ENCODE results near the gene PRRC2A.

Gene PRRC2A

DNA sequence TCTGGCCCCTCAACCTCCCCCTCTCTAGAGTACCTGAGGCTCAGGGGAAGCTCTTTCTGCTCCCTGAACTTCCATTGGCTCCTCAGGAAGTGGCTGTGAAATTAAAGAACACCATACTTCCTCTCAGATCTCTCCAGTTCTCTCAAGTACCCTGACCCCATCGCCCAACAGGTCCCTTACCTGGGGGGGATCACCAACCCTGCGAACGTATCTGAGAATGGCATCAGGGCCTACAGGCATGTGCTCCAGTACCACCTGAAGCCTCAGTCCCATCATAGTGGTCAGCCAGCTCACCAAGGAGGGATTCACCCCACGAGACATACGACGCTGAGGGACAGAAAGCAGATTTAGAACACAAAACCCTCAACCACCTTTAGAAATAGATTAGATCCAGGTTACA, 20.1 kb downstream of the PRRC2A start:
- no peak for DNase-seq (ENCODE audit: low read depth)
- TF ChIP-seq, protein P1, sequence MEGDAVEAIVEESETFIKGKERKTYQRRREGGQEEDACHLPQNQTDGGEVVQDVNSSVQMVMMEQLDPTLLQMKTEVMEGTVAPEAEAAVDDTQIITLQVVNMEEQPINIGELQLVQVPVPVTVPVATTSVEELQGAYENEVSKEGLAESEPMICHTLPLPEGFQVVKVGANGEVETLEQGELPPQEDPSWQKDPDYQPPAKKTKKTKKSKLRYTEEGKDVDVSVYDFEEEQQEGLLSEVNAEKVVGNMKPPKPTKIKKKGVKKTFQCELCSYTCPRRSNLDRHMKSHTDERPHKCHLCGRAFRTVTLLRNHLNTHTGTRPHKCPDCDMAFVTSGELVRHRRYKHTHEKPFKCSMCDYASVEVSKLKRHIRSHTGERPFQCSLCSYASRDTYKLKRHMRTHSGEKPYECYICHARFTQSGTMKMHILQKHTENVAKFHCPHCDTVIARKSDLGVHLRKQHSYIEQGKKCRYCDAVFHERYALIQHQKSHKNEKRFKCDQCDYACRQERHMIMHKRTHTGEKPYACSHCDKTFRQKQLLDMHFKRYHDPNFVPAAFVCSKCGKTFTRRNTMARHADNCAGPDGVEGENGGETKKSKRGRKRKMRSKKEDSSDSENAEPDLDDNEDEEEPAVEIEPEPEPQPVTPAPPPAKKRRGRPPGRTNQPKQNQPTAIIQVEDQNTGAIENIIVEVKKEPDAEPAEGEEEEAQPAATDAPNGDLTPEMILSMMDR (IDR thresholded peaks at IDR 0.05; ENCODE audit: insufficient read depth, low read depth, low read length, missing control alignments) = no peak
- no peak overlapping the region for H3K4me3 ChIP-seq (ENCODE audit: low read depth, low read length)

DNA sequence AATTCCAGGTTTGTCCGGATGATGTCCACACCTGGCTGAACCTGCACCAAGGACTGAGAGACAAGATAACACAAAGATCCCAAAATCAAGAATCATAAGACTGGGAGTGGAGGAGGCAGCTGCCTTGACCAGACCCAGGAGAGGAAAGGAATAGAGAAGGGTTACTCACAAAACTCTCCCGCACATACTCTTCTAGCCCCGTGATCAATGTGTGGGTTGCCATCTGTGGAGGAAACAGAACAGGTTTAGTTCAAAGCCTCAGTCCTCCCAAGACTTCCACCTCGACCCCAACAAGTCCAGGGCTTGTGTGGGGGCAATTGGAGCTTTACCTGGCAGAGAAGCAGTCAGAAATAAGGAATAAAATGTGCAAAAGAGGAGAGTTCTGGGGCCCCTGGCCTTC, 20.9 kb downstream of the PRRC2A start:
- no peak for DNase-seq (ENCODE audit: low read depth)
- TF ChIP-seq, protein P1 (IDR thresholded peaks at IDR 0.05; ENCODE audit: insufficient read depth, low read depth, low read length, missing control alignments) = no peak
- no peak overlapping the region for H3K4me3 ChIP-seq (ENCODE audit: low read depth, low read length)

DNA sequence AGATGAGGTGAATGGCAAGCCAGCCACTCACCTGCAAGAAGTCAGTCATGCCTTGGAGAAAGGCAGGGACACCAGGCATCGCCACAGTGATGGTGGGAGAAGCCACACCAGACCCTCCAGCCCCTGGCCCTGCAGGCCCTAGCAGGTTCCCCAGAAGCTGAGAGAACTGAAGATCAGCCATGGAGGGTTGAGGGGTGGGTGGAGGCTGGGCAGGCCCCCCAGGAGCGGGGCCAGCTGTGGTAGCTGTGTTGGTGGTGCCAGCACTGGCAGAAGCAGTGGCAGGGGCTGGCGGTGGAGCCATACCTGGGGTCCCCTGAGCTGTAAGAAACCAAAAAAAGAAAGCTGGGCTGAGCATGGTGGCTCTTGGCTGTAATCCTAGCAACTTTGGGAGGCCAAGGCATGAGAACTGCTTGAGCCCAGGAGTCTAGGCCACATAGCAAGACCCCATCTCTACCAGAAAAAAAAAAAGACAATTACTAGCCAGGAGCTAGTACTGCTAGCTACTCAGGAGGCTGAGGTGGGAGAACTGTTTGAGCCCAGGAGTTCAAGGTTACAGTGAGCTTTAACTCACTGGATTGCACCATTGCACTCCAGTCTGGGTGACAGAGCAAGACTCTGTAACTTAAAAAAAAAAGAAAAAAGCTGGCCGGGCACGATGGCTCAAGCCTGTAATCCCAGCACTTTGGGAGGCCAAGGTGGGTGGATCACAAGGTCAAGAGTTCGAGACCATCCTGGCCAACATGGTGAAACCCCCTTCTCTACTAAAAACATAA, 22.5 kb downstream of the PRRC2A start:
- no peak for DNase-seq (ENCODE audit: low read depth)
- TF ChIP-seq, protein P1 (IDR thresholded peaks at IDR 0.05; ENCODE audit: insufficient read depth, low read depth, low read length, missing control alignments) = no peak

DNA sequence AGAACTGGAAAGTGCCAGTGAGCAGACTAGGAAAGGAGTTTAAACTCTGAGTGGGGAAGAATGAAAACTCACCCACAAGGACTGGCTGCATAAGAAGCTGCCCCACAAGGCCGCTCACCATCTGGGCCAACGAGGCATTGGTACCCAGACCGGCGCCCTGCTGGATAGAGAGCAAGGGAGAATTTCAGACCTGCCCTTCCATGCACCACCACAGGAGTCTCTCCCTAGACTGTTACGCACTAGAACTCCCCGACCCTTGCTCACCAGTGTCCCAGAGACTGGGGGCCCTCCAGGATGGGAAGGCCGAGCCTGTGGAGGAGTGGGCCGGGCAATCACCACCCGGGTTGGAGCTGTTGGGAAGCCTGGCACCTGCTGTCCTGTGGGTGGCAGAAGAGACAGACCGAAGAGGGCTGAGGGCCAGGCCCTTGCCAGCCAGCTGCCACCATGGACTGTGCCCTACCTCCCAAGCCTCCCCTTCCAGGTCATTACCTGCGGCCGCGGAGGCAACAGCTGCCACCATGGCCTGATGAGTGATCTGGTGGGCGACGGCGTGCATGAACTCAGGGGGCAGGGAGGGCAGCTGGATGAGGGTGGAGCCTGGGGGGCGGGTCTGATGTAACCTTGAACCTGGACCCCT, 23.4 kb downstream of the PRRC2A start:
- TF ChIP-seq, protein P1 (IDR thresholded peaks at IDR 0.05; ENCODE audit: insufficient read depth, low read depth, low read length, missing control alignments) = no peak
- H3K4me3 ChIP-seq (ENCODE audit: low read depth, low read length) = no peak overlapping the region
- DNase-seq (ENCODE audit: low read depth) = no peak

More for the DNA sequence above, 22.5 kb downstream of the PRRC2A start:
- no peak overlapping the region for H3K4me3 ChIP-seq (ENCODE audit: low read depth, low read length)

DNA sequence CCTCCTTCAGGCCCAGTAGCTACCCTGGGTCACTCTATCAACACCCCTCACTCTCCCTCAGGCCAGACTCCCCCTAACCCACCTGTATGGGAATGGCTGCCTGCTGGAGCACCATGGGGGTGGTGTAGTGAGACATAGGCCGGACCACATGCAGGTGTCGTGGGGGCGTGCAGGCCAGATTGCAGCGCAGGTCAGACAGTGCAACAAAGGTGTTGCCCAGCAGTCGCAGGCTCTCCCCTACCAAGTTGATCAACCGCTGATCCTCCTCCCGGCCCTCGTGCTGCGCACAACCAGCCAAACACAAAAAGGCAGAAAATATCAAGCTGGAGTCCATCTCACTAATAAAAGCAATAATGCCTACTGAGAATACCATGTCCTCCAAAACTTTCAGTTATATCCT, 24.8 kb downstream of the PRRC2A start:
- TF ChIP-seq, protein P1 (IDR thresholded peaks at IDR 0.05; ENCODE audit: insufficient read depth, low read depth, low read length, missing control alignments) = no peak
- H3K4me3 ChIP-seq (ENCODE audit: low read depth, low read length) = no peak overlapping the region
- no peak for DNase-seq (ENCODE audit: low read depth)

DNA sequence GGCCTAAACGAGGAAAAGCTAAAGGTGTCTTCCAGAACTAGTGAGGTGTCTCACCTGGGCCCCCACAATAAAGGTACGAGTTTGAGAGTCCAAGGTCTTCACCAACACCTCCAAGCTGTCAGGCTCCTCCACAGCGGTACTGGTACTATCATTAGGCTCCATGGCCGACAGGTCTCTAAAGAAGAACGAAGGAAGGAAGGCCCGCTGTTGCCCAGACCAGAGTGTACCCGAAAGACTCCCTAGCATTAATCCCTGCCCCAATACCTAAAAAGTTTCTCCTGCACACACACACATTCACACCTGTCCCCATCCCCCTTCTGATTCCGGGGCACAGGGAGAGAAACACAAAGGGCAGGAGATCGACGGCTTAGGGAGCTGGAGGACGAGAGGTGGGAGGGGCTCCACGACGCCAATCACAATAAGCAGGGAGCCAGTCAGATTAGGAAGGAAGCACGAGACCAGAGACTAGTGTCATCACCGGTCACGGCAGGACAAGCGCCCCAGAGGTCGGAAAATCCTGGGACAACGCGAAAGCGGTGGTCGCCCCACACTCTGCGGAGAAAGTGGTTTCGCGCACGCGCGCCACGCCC, 31.2 kb downstream of the PRRC2A start:
- peak overlapping the region; percentile 86 for H3K4me3 ChIP-seq (ENCODE audit: low read depth, low read length)
- peak; percentile 76 for DNase-seq (ENCODE audit: low read depth)
- TF ChIP-seq, protein P1 (IDR thresholded peaks at IDR 0.05; ENCODE audit: insufficient read depth, low read depth, low read length, missing control alignments) = no peak

Measured in GM12865 (cell line).